Peyer's patch (tissue), 4 donors: Measurements from ENCODE around the gene STMN3. TPM values are rescaled to one million over a fixed set of nuclear protein-coding genes. Genes with fewer than 3 reads are reported as not detected.

Experiments used
- DNase-seq, 3 donors: peaks; one replicate each; pipeline ENCODE4 v3.0.0-alpha.2; 2017 to 2019
- H3K27ac ChIP-seq, 4 donors: fragments of 200-600 bp; sonication (generic); one replicate each; pipeline ENCODE4 v1.5.1; 2016 to 2019
- H3K27me3 ChIP-seq, 2 donors: fragments of 200-600 bp; sonication (generic); one replicate each; pipeline ENCODE4 v1.5.1; 2019
- H3K36me3 ChIP-seq, 3 donors: fragments of 200-600 bp; sonication (generic); one replicate each; pipeline ENCODE4 v1.5.1; 2016 to 2019
- H3K4me1 ChIP-seq, 4 donors: fragments of 200-600 bp; sonication (generic); one replicate each; pipeline ENCODE4 v1.5.1; 2016 to 2019
- H3K4me3 ChIP-seq, 4 donors: fragments of 200-600 bp; sonication (generic); 1 replicate in 3 of 4; 2 replicates in 1 of 4; pipeline ENCODE4 v1.5.1; 2016 to 2019; ENCODE audit warnings: mild to moderate bottlenecking in 1 of 4
- H3K9me3 ChIP-seq, 4 donors: fragments of 200-600 bp; sonication (generic); one replicate each; pipeline ENCODE4 v1.5.1; 2016 to 2019; ENCODE audit warnings: mild to moderate bottlenecking in 1 of 4
- CTCF ChIP-seq, 6 experiments: fragments of 450-650 bp in 4 of 6; fragments of 200-600 bp in 2 of 6; sonication (generic) in 1 of 6; IDR thresholded peaks; one replicate each; pipeline ENCODE4 v1.5.1; 2017 to 2019; ENCODE audit warnings: antibody characterized with exemption in 6 of 6, mild to moderate bottlenecking in 3 of 6, moderate library complexity in 1 of 6
- POLR2A ChIP-seq, 2 donors: fragments of 450-650 bp; IDR thresholded peaks; one replicate each; pipeline ENCODE4 v1.5.1; 2017; ENCODE audit warnings: antibody characterized with exemption in 2 of 2, mild to moderate bottlenecking in 2 of 2, moderate library complexity in 2 of 2
- total RNA-seq, 4 donors: library from RNA; depleted of rRNA; stranded (reverse); fragments of >200 nt; gene quantifications; one replicate each; pipeline ENCODE4 v1.1.0, GENCODE V29; 2016

The STMN3 gene
- total RNA-seq, 4 donors from 2014 or later = 3.4 to 23.1 (median 5.6) TPM

- Histone ChIP-seq H3K4me1 (peaks cover 0 to 30% (median 6%) of the 10 kb centered on the region in 4 donors), H3K36me3 (peaks cover 0 to 16% (median 0%) of the 10 kb centered on the region in 3 donors), H3K9me3 (no peaks in the 10 kb centered on the region), H3K27me3 (no peaks in the 10 kb centered on the region), H3K4me3 (no peak overlapping the region), H3K27ac (peak overlapping the region; percentile 65 to 82 (median 76))
- DNase-seq = peak in 1 of 3 donors; percentile 72
- TF ChIP-seq CTCF (IDR thresholded peaks at IDR 0.05) (no peak), POLR2A (IDR thresholded peaks at IDR 0.05) (no peak)
Observed at GRCh38 chr20:63682384-63683139, 29.3 kb upstream of the STMN3 start.

DNA sequence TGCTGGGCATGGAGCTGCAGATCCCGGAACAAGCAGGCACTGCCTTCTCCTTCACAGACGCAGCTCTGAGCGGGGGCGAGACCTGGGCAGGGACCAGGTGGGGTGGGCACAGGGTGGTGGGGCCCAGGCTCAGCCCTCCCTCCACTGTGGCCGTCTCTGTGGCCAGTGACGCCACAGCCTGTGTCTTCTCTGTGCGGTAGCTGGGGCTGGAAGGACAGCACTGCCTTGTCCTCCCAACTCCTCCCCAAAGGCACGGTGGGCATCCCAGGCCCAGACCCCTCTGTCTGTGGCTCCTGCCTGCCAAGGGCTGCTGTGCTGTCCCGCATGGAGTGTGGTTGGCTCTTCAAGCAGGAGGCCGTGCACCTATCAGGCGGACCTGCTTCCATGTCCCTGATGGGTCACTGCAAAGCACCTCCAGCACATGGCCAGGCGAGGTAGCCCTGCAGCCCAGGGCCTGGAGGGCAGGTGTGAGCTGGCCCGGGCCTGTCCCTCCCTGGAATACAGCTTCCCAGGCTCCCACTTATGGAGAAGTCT is 28.5 kb upstream of the STMN3 start:
- no peak for DNase-seq
- H3K36me3 ChIP-seq = peaks cover 0 to 22% (median 0%) of the 10 kb centered on the region in 3 donors
- H3K4me1 ChIP-seq = peaks cover 0 to 21% (median 1%) of the 10 kb centered on the region in 4 donors
- no peaks in the 10 kb centered on the region for H3K9me3 ChIP-seq
- peak overlapping the region; percentile 49 to 80 (median 58) for H3K27ac ChIP-seq
- no peak for TF ChIP-seq CTCF (IDR thresholded peaks at IDR 0.05)
- TF ChIP-seq POLR2A (IDR thresholded peaks at IDR 0.05) = no peak
- no peaks in the 10 kb centered on the region for H3K27me3 ChIP-seq
- H3K4me3 ChIP-seq = no peak overlapping the region

- TF ChIP-seq POLR2A (IDR thresholded peaks at IDR 0.05) (no peak), CTCF (IDR thresholded peaks at IDR 0.05) (no peak)
- H3K27ac ChIP-seq = peak overlapping the region in 2 of 4 donors; percentile 67 to 80
- H3K4me1 ChIP-seq = peaks cover 0 to 15% (median 0%) of the 10 kb centered on the region in 4 donors
- H3K36me3 ChIP-seq = peaks cover 0 to 22% (median 0%) of the 10 kb centered on the region in 3 donors
- no peaks in the 10 kb centered on the region for H3K27me3 ChIP-seq
- DNase-seq = no peak
- H3K4me3 ChIP-seq = no peak overlapping the region
- H3K9me3 ChIP-seq = no peaks in the 10 kb centered on the region
Observed at GRCh38 chr20:63680857-63681608, 27.8 kb upstream of the STMN3 start.

DNA sequence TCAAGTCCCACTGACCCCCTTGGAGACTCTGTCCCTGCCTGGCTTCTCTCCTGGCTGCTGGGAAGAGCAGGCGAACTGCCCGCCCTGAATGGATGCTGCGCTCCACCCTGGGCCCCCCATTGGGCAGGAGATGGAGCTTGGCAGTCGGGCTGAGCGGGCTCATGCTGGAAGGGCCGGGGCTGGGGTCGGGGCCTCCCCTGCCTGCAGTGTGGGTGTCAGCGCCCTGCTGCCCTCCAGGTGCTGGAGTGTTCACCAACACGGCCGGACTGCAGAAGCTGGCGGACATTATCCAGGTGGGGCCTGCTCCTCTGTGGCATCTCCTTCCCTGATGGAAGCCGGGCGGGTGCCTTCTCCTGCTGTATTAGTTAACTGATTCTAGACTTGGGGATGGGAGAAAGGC is 27.2 kb upstream of the STMN3 start:
- Histone ChIP-seq H3K9me3 (no peaks in the 10 kb centered on the region), H3K27me3 (no peaks in the 10 kb centered on the region), H3K27ac (no peak overlapping the region), H3K36me3 (peaks cover 0 to 22% (median 0%) of the 10 kb centered on the region in 3 donors), H3K4me1 (peaks cover 0 to 9% (median 0%) of the 10 kb centered on the region in 4 donors), H3K4me3 (no peak overlapping the region)
- TF ChIP-seq POLR2A (IDR thresholded peaks at IDR 0.05) (no peak), CTCF (IDR thresholded peaks at IDR 0.05) (no peak)
- DNase-seq = no peak

GRCh38 chr20:63679799-63680305 is 26.6 kb upstream of the STMN3 start:
- Histone ChIP-seq H3K9me3 (no peaks in the 10 kb centered on the region), H3K4me3 (no peak overlapping the region), H3K36me3 (peaks cover 0 to 22% (median 0%) of the 10 kb centered on the region in 3 donors), H3K4me1 (peaks cover 0 to 6% (median 0%) of the 10 kb centered on the region in 4 donors), H3K27ac (no peak overlapping the region), H3K27me3 (no peaks in the 10 kb centered on the region)
- TF ChIP-seq POLR2A (IDR thresholded peaks at IDR 0.05) = no peak
- TF ChIP-seq CTCF (IDR thresholded peaks at IDR 0.05) = no peak
- DNase-seq = no peak
